ENCODE measurements around the gene S100Z.

- no peak for TF ChIP-seq CTCF (IDR thresholded peaks at IDR 0.05)
- TF ChIP-seq REST (IDR thresholded peaks at IDR 0.05; ENCODE audit: insufficient read depth in 1 of 2, low read depth in 2 of 2, low read length in 1 of 2): no peak
- no peak for TF ChIP-seq POLR2AphosphoS5 (IDR thresholded peaks at IDR 0.05; ENCODE audit: low read depth, low read length)
- no peak for TF ChIP-seq SIN3A (IDR thresholded peaks at IDR 0.05; ENCODE audit: borderline replicate concordance, insufficient read depth, low read depth, low read length)
These were observed 2.0 kb downstream of the S100Z start for GRCh38 chr5:76851728-76852369.

Data from Panc1 (cell line).